CD4-positive, alpha-beta T cell treated with Interleukin-2 at 100 ng/mL for 4 hours (primary cell): ENCODE measurements around the gene STMP1.

Source experiments
- DNase-seq: peaks from one replicate; pipeline ENCODE4 v3.0.0-alpha.2; 2020; ENCODE audit warnings: low spot score

STMP1 gene

GRCh38 chr7:135721198-135721820 lies 59.0 kb downstream of the STMP1 start:
- no peak for DNase-seq

- no peak for DNase-seq
Observed at GRCh38 chr7:135723411-135723810, 61.1 kb downstream of the STMP1 start.
